GM20431 (cell line): ENCODE measurements around the gene FBL.
"Not testable (repeated sequence)": the region's sequence is repeated elsewhere in the genome, so short reads cannot be mapped to it uniquely, and the experiment has no call there.

Experiments
- in situ Hi-C: fragments of 300-500 bp; cut with MseI, MboI; formaldehyde crosslinking; loops from one replicate; pipeline ENCODE4 v1.15.0; 2020; ENCODE audit warnings: low sequenced_read_pairs; ENCODE audit not compliant: unreplicated experiment

FBL gene

DNA sequence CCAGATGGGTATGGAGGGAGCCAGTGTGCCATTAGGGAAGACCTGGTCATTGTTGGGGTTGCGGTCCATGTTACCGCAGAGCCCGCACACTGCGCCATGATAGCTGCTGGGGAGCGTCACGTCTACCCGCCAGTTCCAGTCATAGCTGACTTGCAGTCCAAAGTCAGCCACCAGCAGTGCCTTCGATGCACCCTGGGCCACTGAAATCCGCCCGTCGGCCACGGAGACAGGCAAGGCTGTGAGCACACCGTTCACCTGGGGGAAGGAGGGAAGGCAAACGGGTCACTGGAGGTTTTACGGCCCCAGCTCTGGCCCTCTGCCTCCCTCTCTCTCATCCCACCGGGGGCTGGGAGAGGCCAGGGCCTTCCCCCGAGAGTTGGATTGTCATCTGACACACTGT, 31.8 kb upstream of the FBL start:
- in situ Hi-C loops: not testable (repeated sequence)

GRCh38 chr19:39877488-39877887, 31.3 kb upstream of the FBL start:
- in situ Hi-C loops: not testable (repeated sequence)

GRCh38 chr19:39876486-39876885, 30.3 kb upstream of the FBL start:
- in situ Hi-C loops: not testable (repeated sequence)

- in situ Hi-C loops: not testable (repeated sequence)
Measured at GRCh38 chr19:39875401-39875864, 29.3 kb upstream of the FBL start.

DNA sequence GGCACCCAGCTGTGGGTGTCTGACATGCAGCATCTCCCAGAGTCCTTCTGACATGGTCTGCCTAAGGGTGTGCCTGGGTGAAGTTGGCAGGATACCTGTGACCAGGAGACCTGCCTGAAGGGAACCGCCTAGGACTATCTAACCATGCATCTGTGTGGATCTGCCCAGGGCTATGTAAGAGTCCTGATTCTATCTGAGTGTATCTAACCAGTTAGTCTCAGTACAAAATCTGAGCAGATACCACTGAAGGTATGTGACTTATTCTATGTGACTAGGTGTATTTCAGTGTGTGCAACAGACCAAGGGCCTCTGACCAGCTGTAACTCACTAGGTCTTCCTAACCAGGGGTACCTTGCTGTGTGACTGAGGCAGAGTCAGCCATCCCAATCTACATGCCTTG, 28.2 kb upstream of the FBL start:
- in situ Hi-C loops: no loop called here

- in situ Hi-C loops: no loop called here
Measured at GRCh38 chr19:39873385-39873784, 27.2 kb upstream of the FBL start.

DNA sequence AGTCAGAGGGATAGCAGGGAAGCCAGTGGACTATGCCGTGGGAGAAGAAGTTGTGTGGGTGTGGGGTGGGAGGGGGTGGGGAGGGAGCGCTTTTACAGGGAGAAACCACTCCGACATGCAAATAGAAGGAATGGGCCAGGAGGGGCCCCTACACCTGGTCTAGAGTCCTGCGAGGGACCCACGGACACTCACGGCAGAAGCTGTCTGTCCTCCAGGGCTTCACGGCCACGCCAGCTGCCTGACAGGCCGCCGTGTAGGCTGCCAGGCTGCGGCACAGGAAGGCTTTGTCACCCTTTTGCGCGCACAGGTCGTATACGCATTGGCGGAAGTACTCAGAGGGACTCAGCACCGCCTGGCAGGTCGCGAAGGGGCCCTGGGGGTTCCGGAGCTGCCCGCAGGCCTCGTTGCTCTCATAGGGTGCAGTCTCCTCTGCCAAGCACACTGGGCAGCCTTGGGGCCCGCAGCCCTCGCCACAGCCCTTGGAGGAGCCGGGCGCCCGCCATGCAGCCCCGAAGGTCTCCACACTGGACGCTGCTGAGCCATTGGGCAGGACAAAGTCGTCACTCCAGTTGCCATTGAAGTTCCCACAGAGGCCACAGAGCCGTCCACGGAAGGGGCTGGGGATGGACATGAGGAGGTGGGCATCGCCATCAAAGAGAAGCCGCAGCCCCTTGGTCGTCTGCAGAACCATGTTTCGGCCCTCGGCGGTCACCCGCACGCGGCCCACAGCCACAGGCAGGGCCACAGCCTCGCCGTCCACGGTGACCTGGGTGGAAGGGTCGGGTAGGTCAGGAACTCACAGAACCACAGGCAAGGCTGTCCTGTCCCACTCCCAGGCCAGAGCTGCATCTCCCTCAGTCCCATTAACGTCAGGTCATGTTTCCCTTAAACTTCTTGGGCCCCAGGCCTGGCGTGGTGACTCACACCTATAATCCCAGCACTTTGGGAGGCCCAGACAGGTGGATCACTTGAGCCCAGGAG, 26.0 kb upstream of the FBL start:
- in situ Hi-C loops: no loop called here

GRCh38 chr19:39871362-39871761, 25.2 kb upstream of the FBL start:
- in situ Hi-C loops: no loop called here

DNA sequence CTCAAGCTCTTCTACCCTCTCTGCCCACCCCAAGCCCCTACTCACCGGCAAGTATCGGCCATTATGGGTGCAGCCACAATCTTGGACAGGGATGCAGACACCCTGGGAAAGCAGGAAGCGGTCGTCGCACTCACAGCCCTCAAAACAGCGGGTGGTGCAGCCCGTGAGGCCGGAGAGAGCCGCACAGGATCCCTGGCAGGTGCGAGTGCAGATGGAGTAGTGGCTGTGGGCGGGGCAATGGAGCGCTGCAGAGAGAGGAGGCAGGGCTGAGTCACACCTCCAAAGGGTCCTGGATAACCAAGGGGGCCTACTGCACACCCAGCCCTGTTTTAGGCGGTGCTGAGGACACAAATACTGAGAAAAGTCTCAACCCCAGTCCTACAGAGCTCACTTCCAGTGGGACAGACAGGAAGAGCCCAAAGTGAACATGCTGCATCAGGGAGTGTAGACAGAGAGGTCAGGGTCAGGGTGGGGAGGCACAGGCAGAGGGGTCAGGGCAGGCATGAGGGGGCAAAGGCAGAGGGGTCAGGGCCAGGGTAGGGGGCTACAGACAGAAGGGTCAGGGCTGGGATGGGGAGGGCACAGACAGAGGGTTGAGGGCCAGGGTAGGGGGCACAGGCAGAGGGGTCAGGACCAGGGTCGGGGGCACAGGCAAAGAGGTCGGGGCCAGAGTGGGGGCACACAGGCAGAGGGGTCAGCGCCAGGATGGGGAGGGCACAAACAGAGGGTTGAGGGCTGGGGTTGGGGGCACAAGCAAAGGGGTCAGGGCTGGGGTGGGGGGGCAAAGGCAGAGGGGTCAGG, 24.2 kb upstream of the FBL start:
- in situ Hi-C loops: no loop called here

DNA sequence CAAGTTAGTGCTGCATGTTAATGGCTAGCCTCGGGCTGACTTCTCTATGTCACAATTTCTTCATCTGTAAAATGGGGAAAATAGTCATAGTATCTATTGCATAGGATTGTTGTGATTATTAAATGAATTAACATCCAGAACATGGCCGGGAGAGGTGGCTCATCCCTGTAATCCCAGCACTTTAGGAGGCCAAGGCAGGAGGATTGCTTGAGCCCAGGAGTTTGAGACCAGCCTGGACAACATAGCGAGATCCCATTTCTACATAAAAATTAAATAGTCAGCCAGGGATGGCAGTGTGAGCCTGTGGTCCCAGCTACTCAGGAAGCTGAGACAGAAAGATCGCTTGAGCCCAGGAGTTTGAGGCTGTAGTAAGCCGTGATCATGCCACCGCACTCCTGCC, 21.8 kb upstream of the FBL start:
- in situ Hi-C loops: no loop called here

DNA sequence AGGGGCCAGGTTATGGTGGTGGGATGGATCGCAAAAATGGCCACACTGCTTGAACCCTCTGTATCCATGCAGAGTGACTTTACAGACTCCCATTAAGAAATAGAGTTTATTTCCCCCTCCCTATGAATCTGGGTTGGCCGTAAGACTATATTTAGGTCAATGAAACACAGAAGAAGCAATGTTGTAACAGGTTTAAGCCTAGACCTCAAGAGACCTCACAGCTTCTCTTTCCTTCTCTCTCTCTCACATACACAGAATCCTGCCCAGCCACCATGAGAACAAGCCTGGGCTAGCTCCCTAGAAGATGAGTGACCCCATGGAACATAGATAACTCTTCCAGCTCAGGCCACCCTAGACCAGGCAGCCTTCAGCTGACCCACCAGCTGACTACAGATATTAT, 21.0 kb upstream of the FBL start:
- in situ Hi-C loops: no loop called here

DNA sequence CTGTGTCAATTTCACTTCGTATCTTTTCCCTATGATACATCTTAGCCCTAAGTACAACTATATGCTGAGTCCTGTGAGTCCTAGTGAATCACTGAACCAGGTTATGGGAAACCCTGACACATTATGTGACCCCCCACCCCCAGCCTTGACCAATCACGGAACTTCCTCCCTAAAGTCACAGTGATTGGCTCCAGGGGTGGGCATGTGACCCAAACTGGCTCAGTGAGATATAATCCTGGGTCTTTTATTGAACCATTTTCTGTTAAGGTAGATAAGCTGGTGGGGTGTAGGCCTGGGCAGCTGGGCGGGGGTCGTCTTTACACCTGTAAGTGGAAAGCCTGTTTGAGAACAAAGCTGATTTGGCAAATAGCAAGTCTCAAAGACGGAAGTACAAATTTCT, 19.8 kb upstream of the FBL start:
- in situ Hi-C loops: no loop called here

- in situ Hi-C loops: no loop called here
Measured at GRCh38 chr19:39865186-39865585, 19.0 kb upstream of the FBL start.

DNA sequence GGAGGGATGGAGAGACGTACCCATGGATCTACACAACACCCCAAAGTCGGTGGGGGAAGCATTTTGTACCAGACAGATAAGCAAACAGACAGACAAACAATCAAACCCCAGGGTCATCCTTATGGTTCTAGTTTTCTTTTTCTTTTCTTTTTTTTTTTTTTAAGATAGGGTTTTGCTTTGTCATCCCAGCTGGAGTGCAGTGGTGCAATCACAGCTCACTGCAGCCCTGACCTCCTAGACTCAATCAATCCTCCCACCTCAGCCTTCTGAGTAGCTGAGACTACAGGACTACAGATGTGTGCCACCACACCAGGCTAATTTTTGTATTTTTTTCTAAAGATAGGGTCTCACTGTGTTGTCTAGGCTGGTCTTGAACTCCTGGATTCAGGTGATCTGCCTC, 17.9 kb upstream of the FBL start:
- in situ Hi-C loops: no loop called here

GRCh38 chr19:39858541-39858940, 12.4 kb upstream of the FBL start:
- in situ Hi-C loops: no loop called here

DNA sequence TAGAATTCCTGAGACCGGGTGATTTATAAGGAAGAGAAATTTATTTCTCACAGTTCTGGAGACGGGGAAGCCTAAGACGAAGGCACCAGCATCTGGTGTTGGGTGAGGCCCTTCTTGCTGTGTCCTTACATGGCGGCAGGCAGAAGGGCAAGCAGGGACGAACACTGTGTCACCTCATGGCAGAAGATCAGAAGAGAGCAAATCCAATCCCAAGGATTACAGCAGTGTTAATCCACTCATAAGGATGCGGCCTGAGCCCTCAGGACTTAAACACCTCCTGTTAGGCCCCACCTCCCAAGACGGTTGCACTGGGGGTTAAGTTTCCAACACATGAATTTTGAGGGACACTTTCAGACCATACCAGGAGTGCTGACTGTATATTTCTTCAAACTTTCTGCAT, 6.7 kb upstream of the FBL start:
- in situ Hi-C loops: no loop called here

DNA sequence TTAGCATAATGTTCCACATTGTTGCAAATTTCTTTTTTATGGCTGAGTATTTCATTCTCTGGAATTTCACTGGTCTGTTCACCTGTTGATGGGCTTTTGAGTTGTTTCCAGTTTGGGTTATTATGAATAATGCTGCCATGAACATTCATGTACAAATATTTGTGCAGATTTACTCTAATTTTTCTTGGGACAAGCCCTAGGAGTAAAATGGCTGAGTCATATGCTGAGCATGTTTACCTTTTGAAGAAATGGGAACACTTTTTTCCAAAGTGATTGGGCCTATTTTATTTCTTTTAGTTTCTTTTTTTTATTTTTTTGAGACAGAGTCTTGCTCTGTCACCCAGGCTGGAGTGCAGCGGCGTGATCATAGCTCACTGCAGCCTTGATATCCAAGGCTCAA, 4.7 kb upstream of the FBL start:
- in situ Hi-C loops: no loop called here

GRCh38 chr19:39848392-39848791, 2.2 kb upstream of the FBL start:
- in situ Hi-C loops: loop anchor here (10.0 kb wide), 1 partner anchor 174 kb away; no protein-coding TSS in a partner anchor

DNA sequence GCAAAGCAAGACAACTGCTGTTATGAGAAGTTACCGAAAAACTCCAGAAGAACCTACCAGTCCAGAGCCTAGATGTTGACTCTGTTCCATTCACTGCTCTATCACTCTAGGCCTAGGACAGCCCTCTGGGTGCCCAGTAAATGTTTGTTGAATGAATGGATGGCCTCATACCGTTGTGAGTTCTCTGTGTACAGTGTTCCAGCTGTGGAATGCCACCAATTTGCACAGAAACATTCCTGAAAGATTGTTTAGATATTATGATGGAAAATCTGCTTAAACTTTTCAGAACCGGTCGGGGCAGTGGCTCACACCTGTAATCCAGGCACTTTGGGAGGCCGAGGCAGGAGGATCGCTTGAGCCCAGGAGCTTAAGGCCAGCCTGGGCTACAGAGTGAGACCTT, 1.3 kb upstream of the FBL start:
- in situ Hi-C loops: loop anchor here (10.0 kb wide), 1 partner anchor 173 kb away; no protein-coding TSS in a partner anchor

DNA sequence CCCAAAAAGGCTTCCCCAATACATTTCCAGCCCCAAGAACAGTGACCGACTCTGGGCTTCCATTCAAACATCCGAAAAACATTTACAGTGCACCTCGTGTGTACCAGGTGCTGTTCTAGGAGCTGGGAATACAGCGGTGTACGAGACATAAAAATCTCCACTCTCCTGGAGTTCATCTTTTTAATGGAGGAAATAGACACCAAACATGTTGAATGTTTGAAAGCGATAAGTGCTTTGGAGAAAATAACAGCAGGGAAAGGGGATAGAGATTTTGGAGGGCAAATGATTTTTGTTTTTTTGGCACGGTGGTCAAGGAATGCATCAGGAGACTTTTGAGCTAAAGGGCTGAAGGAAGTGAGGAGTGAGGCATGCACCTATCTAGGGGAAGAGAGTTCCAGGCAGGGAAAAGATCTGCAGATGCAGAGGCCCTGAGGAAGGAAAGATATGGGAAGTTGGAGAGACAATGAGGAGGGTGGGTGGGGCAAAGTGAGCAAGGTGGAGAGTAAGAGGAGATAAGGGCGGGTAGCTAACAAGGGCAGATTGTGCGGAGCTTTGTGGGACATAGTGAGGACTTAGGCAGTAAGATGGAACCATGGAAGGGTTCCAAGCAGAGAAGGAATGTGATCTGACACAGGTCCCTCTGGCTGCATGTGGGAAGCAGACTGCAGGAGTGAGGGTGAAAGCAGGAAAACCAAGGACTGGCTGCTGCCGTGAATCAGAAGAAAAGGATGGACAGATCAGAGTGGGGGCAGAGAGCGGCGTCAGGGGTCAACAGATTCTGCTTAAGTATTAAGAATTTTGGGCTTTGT, 703 bp upstream of the FBL start:
- in situ Hi-C loops: loop anchor here (10.0 kb wide), 1 partner anchor 172 kb away; no protein-coding TSS in a partner anchor
